ENCODE results near the gene TENM3.

The TENM3 gene

GRCh38 chr4:182582245-182582644 lies 339.0 kb downstream of the TENM3 start:
- DNase-seq: no peak

- DNase-seq: no peak
These were observed 340.7 kb downstream of the TENM3 start for GRCh38 chr4:182583703-182584415.

- DNase-seq: no peak
These were observed 342.1 kb downstream of the TENM3 start for GRCh38 chr4:182585321-182585720.

GRCh38 chr4:182589100-182589499 lies 345.9 kb downstream of the TENM3 start:
- no peak for DNase-seq

DNA sequence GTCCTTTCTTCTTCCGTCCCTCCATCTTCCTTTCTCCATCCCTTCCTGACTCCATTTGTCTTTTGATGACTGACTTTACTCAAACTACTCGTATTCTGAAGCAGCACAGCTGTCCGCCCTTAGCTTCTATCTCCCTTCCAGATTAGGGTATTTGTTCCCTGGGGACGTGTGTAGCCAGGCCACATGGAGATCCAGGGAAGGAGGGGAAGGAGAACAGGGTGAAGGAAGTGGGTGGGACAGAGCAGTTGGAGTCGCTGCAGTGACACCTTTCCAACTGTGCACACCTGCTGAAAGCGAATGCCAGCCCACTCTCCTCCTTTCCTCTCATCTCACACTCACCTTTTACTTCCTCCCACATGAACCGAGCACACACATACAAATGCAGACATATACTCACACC lies 350.2 kb downstream of the TENM3 start:
- DNase-seq: no peak

- DNase-seq: no peak
These were observed 350.7 kb downstream of the TENM3 start for GRCh38 chr4:182593864-182594263.

DNA sequence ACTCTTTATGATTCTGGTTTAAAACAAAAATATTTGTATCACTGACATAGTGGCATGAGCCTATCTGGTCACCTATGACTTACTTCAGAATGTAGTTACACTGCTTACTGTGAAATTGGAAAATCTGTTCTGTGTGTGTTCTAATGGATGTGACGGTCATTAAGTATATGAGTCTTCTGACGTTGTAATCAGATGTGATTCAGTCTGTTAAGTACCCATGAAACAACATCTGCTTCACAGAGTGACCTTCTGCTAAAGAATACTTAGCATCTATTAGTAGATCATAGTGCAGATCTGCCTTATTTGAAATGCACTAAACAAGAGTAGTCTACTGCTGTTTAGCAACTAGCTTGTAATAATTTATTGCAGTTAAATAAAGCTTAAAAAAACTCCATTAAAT lies 356.9 kb downstream of the TENM3 start:
- DNase-seq: no peak

DNA sequence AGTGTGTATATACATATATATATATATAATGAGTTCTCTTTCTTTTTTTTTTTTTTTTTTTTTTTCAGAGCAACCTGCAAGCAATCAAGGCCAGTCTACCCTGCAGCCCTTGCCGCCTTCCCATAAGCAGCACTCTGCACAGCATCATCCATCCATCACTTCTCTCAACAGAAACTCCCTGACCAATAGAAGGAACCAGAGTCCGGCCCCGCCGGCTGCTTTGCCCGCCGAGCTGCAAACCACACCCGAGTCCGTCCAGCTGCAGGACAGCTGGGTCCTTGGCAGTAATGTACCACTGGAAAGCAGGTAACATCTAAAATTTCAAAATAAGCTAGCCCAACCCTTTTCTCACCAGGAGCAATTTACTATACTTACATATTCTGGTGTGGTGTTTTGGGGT lies 357.7 kb downstream of the TENM3 start:
- no peak for DNase-seq

GRCh38 chr4:182604161-182604622 lies 361.0 kb downstream of the TENM3 start:
- DNase-seq: no peak

- DNase-seq: no peak
These were observed 361.8 kb downstream of the TENM3 start for GRCh38 chr4:182604953-182605352.

- DNase-seq: no peak
These were observed 365.3 kb downstream of the TENM3 start for GRCh38 chr4:182608525-182608924.

DNA sequence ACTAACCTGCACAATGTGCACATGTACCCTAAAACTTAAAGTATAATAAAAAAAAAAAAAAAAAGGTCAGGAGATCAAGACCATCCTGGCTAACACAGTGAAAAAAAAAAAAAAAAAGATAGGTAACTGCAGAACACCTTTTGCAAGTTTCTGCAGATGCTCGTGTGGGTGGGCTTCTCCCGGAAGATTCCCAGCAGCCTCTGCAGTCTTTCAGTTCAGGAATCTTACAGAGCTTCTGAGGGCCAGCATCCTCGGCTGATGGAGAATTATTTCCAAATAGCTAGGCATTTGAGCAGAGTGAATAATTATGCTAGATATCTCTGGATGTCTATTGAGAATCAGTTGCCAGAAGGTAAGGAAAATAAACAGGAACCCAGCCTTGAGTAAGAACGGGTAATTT lies 373.3 kb downstream of the TENM3 start:
- no peak for DNase-seq

DNA sequence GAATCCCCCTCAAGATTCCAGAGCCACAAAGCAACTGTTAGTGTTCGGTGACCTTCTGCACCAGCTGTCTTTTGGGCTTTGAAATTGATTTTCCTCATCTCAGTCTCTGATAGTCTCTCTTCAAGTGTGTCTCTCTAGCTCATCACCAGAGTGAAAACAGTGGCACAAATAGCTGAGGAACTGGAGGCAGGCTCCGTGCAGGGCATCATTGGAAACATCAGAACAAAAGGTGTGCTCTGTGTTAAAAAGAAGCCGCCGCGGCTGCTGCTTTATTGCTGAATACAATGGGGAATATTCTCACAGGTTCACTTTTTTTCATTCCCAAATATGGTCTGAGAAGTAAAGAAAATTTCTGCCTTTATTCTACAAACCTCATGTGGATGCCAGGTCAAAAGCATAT lies 376.5 kb downstream of the TENM3 start:
- no peak for DNase-seq

GRCh38 chr4:182620111-182620980 lies 377.1 kb downstream of the TENM3 start:
- DNase-seq: no peak

GRCh38 chr4:182624281-182624680 lies 381.1 kb downstream of the TENM3 start:
- no peak for DNase-seq

DNA sequence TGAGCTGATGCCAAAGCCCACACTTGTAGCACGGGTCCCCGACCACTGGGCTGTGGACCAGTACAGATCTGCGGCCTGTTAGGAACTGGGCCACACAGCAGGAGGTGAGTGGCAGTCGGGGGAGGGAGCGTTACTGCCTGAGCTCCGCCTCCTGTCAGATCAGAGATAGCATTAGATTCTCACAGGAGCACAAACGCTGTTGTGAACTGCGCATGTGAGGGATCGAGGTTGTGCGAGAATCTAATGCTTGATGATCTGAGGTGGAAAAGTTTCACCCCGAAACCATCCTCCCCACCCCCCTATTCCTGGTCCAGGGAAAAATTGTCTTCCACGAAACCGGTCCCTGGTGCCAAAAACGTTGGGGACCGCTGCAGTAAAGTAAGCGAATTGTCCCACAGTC lies 382.0 kb downstream of the TENM3 start:
- DNase-seq: no peak

DNA sequence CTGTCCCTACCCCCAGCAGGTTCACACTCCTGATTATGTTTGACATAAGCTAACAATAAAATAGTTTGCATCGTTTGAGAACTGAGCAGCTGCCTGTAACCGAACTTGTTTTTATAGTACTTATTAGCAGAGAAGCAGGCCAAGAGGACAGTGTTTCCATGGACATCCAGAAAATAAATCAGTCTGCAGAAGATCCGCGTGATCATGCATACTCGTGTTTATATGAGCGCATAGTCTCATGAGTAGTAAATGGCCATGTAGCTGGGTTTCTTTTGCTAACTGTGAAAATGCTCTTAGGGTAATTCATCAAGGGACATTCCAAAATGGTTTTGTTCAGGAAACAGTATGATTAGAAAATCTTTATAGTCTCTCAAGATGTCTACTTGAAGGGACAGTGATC lies 384.8 kb downstream of the TENM3 start:
- DNase-seq: no peak

GRCh38 chr4:182628544-182628943 lies 385.3 kb downstream of the TENM3 start:
- DNase-seq: no peak

DNA sequence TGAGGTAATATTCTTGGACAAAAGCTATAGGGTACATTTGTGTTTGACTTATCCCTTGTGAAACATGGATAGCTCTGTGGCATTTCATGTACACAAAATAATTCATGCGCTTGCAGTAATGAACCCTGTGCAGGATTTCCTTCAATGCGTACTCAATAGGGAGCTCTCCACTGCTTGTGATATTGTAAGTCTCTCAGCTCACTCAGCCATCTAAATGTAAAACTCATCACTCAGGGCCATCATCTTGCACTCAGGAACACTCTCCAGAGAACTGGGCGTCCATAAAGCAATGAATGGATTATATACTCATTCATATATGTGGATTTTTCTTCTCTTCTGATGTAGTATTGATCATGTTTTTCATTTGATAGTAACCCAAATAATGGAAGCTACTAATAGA lies 385.9 kb downstream of the TENM3 start:
- DNase-seq: no peak

DNA sequence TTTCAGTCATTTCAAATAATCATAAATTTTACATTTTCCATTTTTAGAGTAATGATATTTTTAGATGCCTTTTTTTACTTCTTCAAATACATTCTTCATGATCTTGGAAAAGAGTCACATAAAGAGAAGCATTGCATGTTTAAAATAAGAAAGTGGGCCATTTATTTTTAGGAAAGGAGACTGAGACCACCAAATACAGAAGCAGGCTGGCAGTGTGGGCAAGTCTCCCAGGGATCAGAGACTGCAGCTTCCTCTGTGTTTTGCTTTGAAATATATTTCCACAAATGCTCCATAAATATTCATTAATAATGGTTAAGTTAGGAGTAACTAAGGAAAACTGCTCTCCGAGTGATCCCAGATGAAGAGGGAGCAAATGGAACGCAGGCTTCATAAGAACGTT lies 397.3 kb downstream of the TENM3 start:
- no peak for DNase-seq

- no peak for DNase-seq
These were observed 397.7 kb downstream of the TENM3 start for GRCh38 chr4:182640932-182641331.

- no peak for DNase-seq
These were observed 399.6 kb downstream of the TENM3 start for GRCh38 chr4:182642831-182643230.

GRCh38 chr4:182643801-182644682 lies 400.8 kb downstream of the TENM3 start:
- DNase-seq: no peak
